ENCODE data around the gene TRIM43B.
"Not testable (repeated sequence)": the region's sequence is repeated elsewhere in the genome, so short reads cannot be mapped to it uniquely, and the experiment has no call there.

Gene TRIM43B

GRCh38 chr2:95433973-95434372 is 50.6 kb downstream of the TRIM43B start:
- DNase-seq (ENCODE audit: low read depth in 2 of 2): not testable (repeated sequence)

GRCh38 chr2:95433373-95433772 is 51.2 kb downstream of the TRIM43B start:
- not testable (repeated sequence) for DNase-seq (ENCODE audit: low read depth in 2 of 2)

GRCh38 chr2:95429748-95430467 is 54.6 kb downstream of the TRIM43B start:
- DNase-seq (ENCODE audit: low read depth in 2 of 2): not testable (repeated sequence)

- not testable (repeated sequence) for DNase-seq (ENCODE audit: low read depth in 2 of 2)
Measured at GRCh38 chr2:95427196-95427867, 57.2 kb downstream of the TRIM43B start.

All from stimulated activated CD8-positive, alpha-beta memory T cell treated with anti-CD3 and anti-CD28 coated beads, Interleukin-7, amount 100 ng/mL, for 1 hour (primary cell).